HepG2 (cell line): ENCODE measurements around the gene PRADC1. TPM values are rescaled to one million over a fixed set of nuclear protein-coding genes. Genes with fewer than 3 reads are reported as not detected.

ENCODE experiments used
- ATM ChIP-seq: fragments of 450-650 bp; IDR thresholded peaks from 2 replicates; pipeline ENCODE4 v1.7.1; 2017; ENCODE audit warnings: mild to moderate bottlenecking, borderline replicate concordance
- ELF3 ChIP-seq: IDR thresholded peaks from 2 replicates; pipeline ENCODE4 v1.6.1; 2016; ENCODE audit warnings: missing genetic modification reagents, missing compliant biosample characterization
- JUNB ChIP-seq: sonication (generic); formaldehyde crosslinking; IDR thresholded peaks from 2 replicates; pipeline ENCODE4 v1.8.0; 2022; ENCODE audit warnings: missing genetic modification reagents, mild to moderate bottlenecking, borderline replicate concordance
- RBM39 ChIP-seq: fragments of 200-400 bp; formaldehyde crosslinking; IDR thresholded peaks from one replicate; pipeline ENCODE4 v1.6.1; 2018; ENCODE audit warnings: antibody characterized with exemption, mild to moderate bottlenecking, low read depth, low read length; ENCODE audit not compliant: poor library complexity, severe bottlenecking
- REPIN1 ChIP-seq: sonication (generic); formaldehyde crosslinking; IDR thresholded peaks from 2 replicates; pipeline ENCODE4 v1.8.0; 2022; ENCODE audit warnings: missing genetic modification reagents, low read depth, mild to moderate bottlenecking, borderline replicate concordance
- SNAI1 ChIP-seq: sonication (generic); formaldehyde crosslinking; IDR thresholded peaks from 2 replicates; pipeline ENCODE4 v1.5.0; 2020; ENCODE audit warnings: mild to moderate bottlenecking, missing genetic modification reagents, borderline replicate concordance
- SP1 ChIP-seq, 2 experiments: fragments of 450-650 bp in 1 of 2; sonication (generic) in 1 of 2; formaldehyde crosslinking in 1 of 2; IDR thresholded peaks; 2 replicates each; pipeline versions ENCODE4 v1.4.0 to v1.6.1; 2016 to 2020; ENCODE audit warnings: missing genetic modification reagents in 1 of 2
- TEAD2 ChIP-seq: sonication (generic); formaldehyde crosslinking; IDR thresholded peaks from 2 replicates; pipeline ENCODE4 v1.9.0; 2021; ENCODE audit warnings: missing genetic modification reagents
- WIZ ChIP-seq: sonication (generic); formaldehyde crosslinking; IDR thresholded peaks from 2 replicates; pipeline ENCODE4 v1.5.1; 2020; ENCODE audit warnings: mild to moderate bottlenecking, missing genetic modification reagents
- XBP1 ChIP-seq: sonication (generic); formaldehyde crosslinking; IDR thresholded peaks from 2 replicates; pipeline ENCODE4 v1.5.0; 2020; ENCODE audit warnings: missing genetic modification reagents
- ZNF550 ChIP-seq: sonication (generic); formaldehyde crosslinking; IDR thresholded peaks from 2 replicates; pipeline ENCODE4 v1.4.0; 2020; ENCODE audit warnings: mild to moderate bottlenecking, missing genetic modification reagents, borderline replicate concordance
- ZNF629 ChIP-seq: sonication (generic); formaldehyde crosslinking; conservative IDR thresholded peaks from 2 replicates; pipeline ENCODE4 v1.5.0; 2020; ENCODE audit warnings: missing genetic modification reagents
- polyA plus RNA-seq, 8 experiments: library from polyadenylated mRNA; depleted of rRNA in 3 of 8; stranded (reverse) in 7 of 8; unstranded in 1 of 8; fragments of >200 nt; fragmentation: Illumina TruSeq in 4 of 8; extraction: Trizol in 4 of 8; gene quantifications; 2 replicates each; pipeline versions ENCODE4 v1.2.1 to v1.2.3, GENCODE V29; 2011 to 2016; ENCODE audit warnings: low read depth in 4 of 8, missing spikeins in 1 of 8, mixed read lengths in 1 of 8; ENCODE audit not compliant: insufficient read depth in 1 of 8
- total RNA-seq, 5 experiments: library from RNA; depleted of rRNA; stranded (reverse); fragments of >200 nt; fragmentation: Illumina TruSeq; extraction: Trizol; gene quantifications; 2 replicates each; pipeline ENCODE4 v1.2.3, GENCODE V29; 2016; ENCODE audit warnings: low read depth in 1 of 5
- TF ChIP-seq, protein P1 (sequence below): IDR thresholded peaks from 2 replicates; pipeline ENCODE4 v1.4.0; 2020; ENCODE audit warnings: mild to moderate bottlenecking, missing genetic modification reagents
- TF ChIP-seq, protein P2 (sequence below): sonication (generic); formaldehyde crosslinking; IDR thresholded peaks from 2 replicates; pipeline ENCODE4 v1.4.0; 2020; ENCODE audit warnings: missing genetic modification reagents
- TF ChIP-seq, protein P3 (sequence below): sonication (generic); formaldehyde crosslinking; IDR thresholded peaks from 2 replicates; pipeline ENCODE4 v1.4.0; 2020; ENCODE audit warnings: low read depth, mild to moderate bottlenecking, missing genetic modification reagents
- TF ChIP-seq, protein P4 (sequence below): sonication (generic); formaldehyde crosslinking; IDR thresholded peaks from 2 replicates; pipeline ENCODE4 v1.4.0; 2020; ENCODE audit warnings: missing genetic modification reagents

PRADC1 gene
- total and polyA plus RNA-seq, 2 of the 13 experiments (the other 11 are each of a cell fraction or from before 2014, with no cell fraction given), result 12.1 to 37.2 TPM

DNA sequence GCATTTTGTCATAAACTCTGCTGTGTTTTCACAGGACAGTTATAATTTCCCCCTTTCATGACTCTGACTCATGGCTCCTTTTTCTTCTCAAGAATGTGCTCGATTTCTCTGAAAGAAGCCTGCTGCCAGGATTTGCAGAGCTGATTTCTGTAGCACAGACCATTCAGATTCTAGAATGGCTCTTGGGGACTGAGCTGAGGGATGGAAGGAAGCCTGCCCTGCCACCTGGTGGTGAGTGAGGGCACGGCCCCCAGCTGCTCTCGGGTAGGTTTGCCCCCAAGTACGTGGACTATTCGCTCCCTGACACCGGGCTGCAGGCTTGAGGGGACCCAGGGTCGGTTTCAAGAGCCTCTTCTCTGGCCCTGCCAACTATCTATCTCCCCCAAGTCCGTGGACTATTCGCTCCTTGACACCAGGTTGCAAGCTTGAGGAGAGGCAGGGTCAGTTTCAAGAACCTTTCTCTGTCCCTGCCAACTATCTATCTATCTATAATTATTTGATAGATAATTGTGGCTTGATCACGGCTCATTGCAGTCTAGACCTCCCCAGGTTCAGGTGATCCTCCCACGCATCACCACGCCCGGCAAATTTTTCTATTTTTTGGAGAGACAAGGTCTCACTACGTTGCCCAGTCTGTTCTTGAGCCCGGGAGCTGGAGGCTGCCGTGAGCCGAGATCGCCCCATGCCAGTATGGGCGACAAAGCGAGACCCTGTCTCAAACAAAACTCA, 20.4 kb downstream of the PRADC1 start (continued):
- TF ChIP-seq, protein P1, sequence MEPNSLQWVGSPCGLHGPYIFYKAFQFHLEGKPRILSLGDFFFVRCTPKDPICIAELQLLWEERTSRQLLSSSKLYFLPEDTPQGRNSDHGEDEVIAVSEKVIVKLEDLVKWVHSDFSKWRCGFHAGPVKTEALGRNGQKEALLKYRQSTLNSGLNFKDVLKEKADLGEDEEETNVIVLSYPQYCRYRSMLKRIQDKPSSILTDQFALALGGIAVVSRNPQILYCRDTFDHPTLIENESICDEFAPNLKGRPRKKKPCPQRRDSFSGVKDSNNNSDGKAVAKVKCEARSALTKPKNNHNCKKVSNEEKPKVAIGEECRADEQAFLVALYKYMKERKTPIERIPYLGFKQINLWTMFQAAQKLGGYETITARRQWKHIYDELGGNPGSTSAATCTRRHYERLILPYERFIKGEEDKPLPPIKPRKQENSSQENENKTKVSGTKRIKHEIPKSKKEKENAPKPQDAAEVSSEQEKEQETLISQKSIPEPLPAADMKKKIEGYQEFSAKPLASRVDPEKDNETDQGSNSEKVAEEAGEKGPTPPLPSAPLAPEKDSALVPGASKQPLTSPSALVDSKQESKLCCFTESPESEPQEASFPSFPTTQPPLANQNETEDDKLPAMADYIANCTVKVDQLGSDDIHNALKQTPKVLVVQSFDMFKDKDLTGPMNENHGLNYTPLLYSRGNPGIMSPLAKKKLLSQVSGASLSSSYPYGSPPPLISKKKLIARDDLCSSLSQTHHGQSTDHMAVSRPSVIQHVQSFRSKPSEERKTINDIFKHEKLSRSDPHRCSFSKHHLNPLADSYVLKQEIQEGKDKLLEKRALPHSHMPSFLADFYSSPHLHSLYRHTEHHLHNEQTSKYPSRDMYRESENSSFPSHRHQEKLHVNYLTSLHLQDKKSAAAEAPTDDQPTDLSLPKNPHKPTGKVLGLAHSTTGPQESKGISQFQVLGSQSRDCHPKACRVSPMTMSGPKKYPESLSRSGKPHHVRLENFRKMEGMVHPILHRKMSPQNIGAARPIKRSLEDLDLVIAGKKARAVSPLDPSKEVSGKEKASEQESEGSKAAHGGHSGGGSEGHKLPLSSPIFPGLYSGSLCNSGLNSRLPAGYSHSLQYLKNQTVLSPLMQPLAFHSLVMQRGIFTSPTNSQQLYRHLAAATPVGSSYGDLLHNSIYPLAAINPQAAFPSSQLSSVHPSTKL (CRISPR knock-in tag), result peak; percentile 50; the same call in 1 of the 2 replicates
- TF ChIP-seq ZNF550 (CRISPR knock-in tag) (0 out of 2 replicates have a peak, but pooled peaks have one; percentile 22), RBM39 (no peak), JUNB (CRISPR knock-in tag) (no peak), ATM (no peak), XBP1 (no peak), SNAI1 (CRISPR knock-in tag) (no peak), ELF3 (CRISPR knock-in tag) (0 out of 2 replicates have a peak, but pooled peaks have one; percentile 33), SP1 (IDR thresholded peaks at IDR 0.05) (no peak), SP1 (CRISPR knock-in tag; IDR thresholded peaks at IDR 0.05) (peak; percentile 46; the same call in 1 of the 2 replicates), REPIN1 (peak; percentile 26; the same call in 1 of the 2 replicates), ZNF629 (CRISPR knock-in tag) (no peak; the same call in 1 of the 2 replicates), WIZ (peak; percentile 3; the same call in 1 of the 2 replicates), TEAD2 (CRISPR knock-in tag) (no peak)
- TF ChIP-seq, protein P2, sequence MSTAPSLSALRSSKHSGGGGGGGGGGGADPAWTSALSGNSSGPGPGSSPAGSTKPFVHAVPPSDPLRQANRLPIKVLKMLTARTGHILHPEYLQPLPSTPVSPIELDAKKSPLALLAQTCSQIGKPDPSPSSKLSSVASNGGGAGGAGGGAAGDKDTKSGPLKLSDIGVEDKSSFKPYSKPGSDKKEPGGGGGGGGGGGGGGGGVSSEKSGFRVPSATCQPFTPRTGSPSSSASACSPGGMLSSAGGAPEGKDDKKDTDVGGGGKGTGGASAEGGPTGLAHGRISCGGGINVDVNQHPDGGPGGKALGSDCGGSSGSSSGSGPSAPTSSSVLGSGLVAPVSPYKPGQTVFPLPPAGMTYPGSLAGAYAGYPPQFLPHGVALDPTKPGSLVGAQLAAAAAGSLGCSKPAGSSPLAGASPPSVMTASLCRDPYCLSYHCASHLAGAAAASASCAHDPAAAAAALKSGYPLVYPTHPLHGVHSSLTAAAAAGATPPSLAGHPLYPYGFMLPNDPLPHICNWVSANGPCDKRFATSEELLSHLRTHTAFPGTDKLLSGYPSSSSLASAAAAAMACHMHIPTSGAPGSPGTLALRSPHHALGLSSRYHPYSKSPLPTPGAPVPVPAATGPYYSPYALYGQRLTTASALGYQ (CRISPR knock-in tag), result no peak
- TF ChIP-seq, protein P3, sequence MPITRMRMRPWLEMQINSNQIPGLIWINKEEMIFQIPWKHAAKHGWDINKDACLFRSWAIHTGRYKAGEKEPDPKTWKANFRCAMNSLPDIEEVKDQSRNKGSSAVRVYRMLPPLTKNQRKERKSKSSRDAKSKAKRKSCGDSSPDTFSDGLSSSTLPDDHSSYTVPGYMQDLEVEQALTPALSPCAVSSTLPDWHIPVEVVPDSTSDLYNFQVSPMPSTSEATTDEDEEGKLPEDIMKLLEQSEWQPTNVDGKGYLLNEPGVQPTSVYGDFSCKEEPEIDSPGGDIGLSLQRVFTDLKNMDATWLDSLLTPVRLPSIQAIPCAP (CRISPR knock-in tag), result no peak
- TF ChIP-seq, protein P4, sequence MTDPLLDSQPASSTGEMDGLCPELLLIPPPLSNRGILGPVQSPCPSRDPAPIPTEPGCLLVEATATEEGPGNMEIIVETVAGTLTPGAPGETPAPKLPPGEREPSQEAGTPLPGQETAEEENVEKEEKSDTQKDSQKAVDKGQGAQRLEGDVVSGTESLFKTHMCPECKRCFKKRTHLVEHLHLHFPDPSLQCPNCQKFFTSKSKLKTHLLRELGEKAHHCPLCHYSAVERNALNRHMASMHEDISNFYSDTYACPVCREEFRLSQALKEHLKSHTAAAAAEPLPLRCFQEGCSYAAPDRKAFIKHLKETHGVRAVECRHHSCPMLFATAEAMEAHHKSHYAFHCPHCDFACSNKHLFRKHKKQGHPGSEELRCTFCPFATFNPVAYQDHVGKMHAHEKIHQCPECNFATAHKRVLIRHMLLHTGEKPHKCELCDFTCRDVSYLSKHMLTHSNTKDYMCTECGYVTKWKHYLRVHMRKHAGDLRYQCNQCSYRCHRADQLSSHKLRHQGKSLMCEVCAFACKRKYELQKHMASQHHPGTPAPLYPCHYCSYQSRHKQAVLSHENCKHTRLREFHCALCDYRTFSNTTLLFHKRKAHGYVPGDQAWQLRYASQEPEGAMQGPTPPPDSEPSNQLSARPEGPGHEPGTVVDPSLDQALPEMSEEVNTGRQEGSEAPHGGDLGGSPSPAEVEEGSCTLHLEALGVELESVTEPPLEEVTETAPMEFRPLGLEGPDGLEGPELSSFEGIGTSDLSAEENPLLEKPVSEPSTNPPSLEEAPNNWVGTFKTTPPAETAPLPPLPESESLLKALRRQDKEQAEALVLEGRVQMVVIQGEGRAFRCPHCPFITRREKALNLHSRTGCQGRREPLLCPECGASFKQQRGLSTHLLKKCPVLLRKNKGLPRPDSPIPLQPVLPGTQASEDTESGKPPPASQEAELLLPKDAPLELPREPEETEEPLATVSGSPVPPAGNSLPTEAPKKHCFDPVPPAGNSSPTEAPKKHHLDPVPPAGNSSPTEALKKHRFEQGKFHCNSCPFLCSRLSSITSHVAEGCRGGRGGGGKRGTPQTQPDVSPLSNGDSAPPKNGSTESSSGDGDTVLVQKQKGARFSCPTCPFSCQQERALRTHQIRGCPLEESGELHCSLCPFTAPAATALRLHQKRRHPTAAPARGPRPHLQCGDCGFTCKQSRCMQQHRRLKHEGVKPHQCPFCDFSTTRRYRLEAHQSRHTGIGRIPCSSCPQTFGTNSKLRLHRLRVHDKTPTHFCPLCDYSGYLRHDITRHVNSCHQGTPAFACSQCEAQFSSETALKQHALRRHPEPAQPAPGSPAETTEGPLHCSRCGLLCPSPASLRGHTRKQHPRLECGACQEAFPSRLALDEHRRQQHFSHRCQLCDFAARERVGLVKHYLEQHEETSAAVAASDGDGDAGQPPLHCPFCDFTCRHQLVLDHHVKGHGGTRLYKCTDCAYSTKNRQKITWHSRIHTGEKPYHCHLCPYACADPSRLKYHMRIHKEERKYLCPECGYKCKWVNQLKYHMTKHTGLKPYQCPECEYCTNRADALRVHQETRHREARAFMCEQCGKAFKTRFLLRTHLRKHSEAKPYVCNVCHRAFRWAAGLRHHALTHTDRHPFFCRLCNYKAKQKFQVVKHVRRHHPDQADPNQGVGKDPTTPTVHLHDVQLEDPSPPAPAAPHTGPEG (CRISPR knock-in tag), result no peak
